Measurements from ENCODE around the gene HOXD4. TPM values are rescaled to one million over a fixed set of nuclear protein-coding genes. Genes with fewer than 3 reads are reported as not detected.

Gene HOXD4
- total RNA-seq, 4 donors from 2014 or later: 1.6 to 4.8 (median 3.3) TPM

- H3K4me1 ChIP-seq: peaks cover 0 to 26% of the 10 kb centered on the region in 2 donors
- no peaks in the 10 kb centered on the region for H3K36me3 ChIP-seq
- no peak for DNase-seq
- TF ChIP-seq CTCF (IDR thresholded peaks at IDR 0.05) (no peak), POLR2A (IDR thresholded peaks at IDR 0.05) (no peak)
- no peak overlapping the region for H3K4me3 ChIP-seq (replicated peaks in 1 of 3)
- intact Hi-C loops (cut with DNase I): no loop called here
- H3K27ac ChIP-seq: no peak overlapping the region
- H3K9me3 ChIP-seq: no peaks in the 10 kb centered on the region
- WGBS, 2 donors: 20 to 21% methylated on average over 7 of the region's 7 CpGs
- peaks cover 67% of the 10 kb centered on the region for H3K27me3 ChIP-seq
Measured at GRCh38 chr2:176110415-176111308, 40.7 kb upstream of the HOXD4 start.

GRCh38 chr2:176111309-176111663, 40.1 kb upstream of the HOXD4 start:
- peaks cover 67% of the 10 kb centered on the region for H3K27me3 ChIP-seq
- H3K4me1 ChIP-seq: peaks cover 0 to 26% of the 10 kb centered on the region in 2 donors
- no peaks in the 10 kb centered on the region for H3K36me3 ChIP-seq
- DNase-seq: peak; percentile 38 to 44
- H3K4me3 ChIP-seq (replicated peaks in 1 of 3): no peak overlapping the region
- intact Hi-C loops (cut with DNase I): no loop called here
- H3K27ac ChIP-seq: no peak overlapping the region
- no peaks in the 10 kb centered on the region for H3K9me3 ChIP-seq
- TF ChIP-seq POLR2A (IDR thresholded peaks at IDR 0.05): no peak
- TF ChIP-seq CTCF (IDR thresholded peaks at IDR 0.05): peak in 2 of 6 experiments; percentile 27 to 56
- 4 to 5% methylated on average over 16 of the region's 16 CpGs for WGBS, 2 donors

- Histone ChIP-seq H3K27ac (no peak overlapping the region), H3K4me1 (peaks cover 0 to 19% of the 10 kb centered on the region in 2 donors), H3K27me3 (peaks cover 67% of the 10 kb centered on the region), H3K9me3 (no peaks in the 10 kb centered on the region), H3K4me3 (replicated peaks in 1 of 3) (no peak overlapping the region), H3K36me3 (no peaks in the 10 kb centered on the region)
- intact Hi-C loops (cut with DNase I): no loop called here
- no peak for TF ChIP-seq POLR2A (IDR thresholded peaks at IDR 0.05)
- no peak for TF ChIP-seq CTCF (IDR thresholded peaks at IDR 0.05)
- no peak for DNase-seq
- 3 to 10% methylated on average over 29 of the region's 29 CpGs for WGBS, 2 donors
Measured at GRCh38 chr2:176111846-176112374, 39.4 kb upstream of the HOXD4 start.

GRCh38 chr2:176112375-176113302, 38.7 kb upstream of the HOXD4 start:
- intact Hi-C loops (cut with DNase I): no loop called here
- Histone ChIP-seq H3K27me3 (peaks cover 71% of the 10 kb centered on the region), H3K4me3 (replicated peaks in 1 of 3) (no peak overlapping the region), H3K27ac (no peak overlapping the region), H3K9me3 (no peaks in the 10 kb centered on the region), H3K36me3 (no peaks in the 10 kb centered on the region), H3K4me1 (peaks cover 0 to 15% of the 10 kb centered on the region in 2 donors)
- no peak for TF ChIP-seq CTCF (IDR thresholded peaks at IDR 0.05)
- TF ChIP-seq POLR2A (IDR thresholded peaks at IDR 0.05): no peak
- WGBS, 2 donors: 7 to 9% methylated on average over 19 to 31 of the region's 40 CpGs
- no peak for DNase-seq

All from thyroid gland (tissue), 4 donors.